ENCODE data around the gene CAPN9.
"Not testable (repeated sequence)": the region's sequence is repeated elsewhere in the genome, so short reads cannot be mapped to it uniquely, and the experiment has no call there.

Gene CAPN9

DNA sequence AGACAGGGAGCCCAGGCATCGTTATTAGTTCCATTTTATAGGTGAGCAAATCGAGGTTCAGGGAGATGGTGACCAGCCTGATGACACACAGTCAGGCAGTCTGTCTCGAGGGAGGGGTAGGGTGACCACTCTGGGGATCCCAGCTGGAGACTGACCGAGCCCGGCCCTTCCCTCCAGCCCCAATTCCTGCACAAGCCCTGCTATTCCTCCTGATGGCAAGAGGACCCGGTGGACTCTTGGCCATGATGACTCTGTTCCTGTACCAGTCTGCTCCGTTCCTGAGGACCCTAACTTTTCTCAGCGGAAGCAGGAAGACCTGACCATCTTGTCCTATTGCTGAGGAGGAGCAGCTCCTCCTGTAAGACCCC lies 33.7 kb upstream of the CAPN9 start:
- TF ChIP-seq, protein P1, sequence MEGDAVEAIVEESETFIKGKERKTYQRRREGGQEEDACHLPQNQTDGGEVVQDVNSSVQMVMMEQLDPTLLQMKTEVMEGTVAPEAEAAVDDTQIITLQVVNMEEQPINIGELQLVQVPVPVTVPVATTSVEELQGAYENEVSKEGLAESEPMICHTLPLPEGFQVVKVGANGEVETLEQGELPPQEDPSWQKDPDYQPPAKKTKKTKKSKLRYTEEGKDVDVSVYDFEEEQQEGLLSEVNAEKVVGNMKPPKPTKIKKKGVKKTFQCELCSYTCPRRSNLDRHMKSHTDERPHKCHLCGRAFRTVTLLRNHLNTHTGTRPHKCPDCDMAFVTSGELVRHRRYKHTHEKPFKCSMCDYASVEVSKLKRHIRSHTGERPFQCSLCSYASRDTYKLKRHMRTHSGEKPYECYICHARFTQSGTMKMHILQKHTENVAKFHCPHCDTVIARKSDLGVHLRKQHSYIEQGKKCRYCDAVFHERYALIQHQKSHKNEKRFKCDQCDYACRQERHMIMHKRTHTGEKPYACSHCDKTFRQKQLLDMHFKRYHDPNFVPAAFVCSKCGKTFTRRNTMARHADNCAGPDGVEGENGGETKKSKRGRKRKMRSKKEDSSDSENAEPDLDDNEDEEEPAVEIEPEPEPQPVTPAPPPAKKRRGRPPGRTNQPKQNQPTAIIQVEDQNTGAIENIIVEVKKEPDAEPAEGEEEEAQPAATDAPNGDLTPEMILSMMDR (IDR thresholded peaks at IDR 0.05), result no peak
- Histone ChIP-seq H3K36me3 (no peaks in the 10 kb centered on the region), H3K27ac (no peak overlapping the region), H3K9me3 (no peaks in the 10 kb centered on the region), H3K27me3 (peaks cover 14% of the 10 kb centered on the region), H3K4me3 (ENCODE audit: low read depth in 1 of 2, low read length in 1 of 2) (no peak overlapping the region), H3K4me1 (ENCODE audit: control insufficient read depth in 1 of 2, insufficient read depth in 1 of 2, low read depth in 1 of 2, low read length in 1 of 2) (no peaks in the 10 kb centered on the region)

DNA sequence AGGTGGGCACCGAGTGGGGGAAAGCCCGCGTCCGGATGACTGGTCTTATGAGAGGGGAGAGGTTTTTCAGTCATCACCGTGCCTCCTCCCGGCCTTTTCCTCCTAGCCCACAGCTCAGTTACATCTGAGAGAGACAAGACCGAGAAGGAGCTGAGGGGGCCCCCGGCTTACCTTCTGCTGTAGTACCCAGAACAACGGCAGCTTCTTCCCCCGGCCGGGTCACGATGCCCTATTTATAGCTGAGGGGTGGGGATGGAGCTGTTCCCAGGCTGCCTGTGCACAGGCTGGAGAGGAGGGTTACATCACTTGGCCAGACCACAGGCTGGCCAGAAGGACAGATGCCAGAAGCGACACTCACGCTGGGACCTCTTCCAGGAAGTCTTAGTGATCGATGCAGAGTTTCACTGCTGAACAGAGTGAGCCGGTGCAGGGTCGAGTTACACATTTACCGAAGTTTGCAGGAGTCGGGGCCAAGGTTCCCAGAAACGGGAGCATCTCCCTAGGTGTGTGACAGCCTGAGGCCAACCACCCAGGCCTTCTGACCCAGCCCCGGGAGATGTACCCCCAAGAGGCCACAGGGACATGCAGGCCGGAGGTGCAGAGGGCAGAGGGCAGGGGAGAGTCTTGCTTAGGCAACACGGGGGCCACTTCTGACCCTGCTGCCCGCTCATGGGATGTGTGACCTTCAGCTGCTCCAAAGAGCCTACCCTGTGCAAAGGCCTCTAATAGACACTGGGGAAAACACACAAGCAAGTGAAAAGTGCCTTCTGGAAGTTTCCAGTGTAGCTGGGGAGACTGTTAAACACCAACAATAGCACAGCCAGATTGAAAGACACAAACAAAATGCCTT lies 33.0 kb upstream of the CAPN9 start, which contains the start of gene AGT:
AGT (minus strand) TSS at position 208 of the 850 bp plus-strand sequence. CDS start 3,299 bp downstream, outside the sequence.
- no peak within 1 kb of the TSS for H3K27ac ChIP-seq
- peaks cover 14% of the 10 kb centered on the region for H3K27me3 ChIP-seq
- TF ChIP-seq, protein P1 (IDR thresholded peaks at IDR 0.05), result no peak
- no peaks in the 10 kb centered on the region for H3K9me3 ChIP-seq
- H3K4me3 ChIP-seq (ENCODE audit: low read depth in 1 of 2, low read length in 1 of 2), result no peak within 1 kb of the TSS
- H3K4me1 ChIP-seq (ENCODE audit: control insufficient read depth in 1 of 2, insufficient read depth in 1 of 2, low read depth in 1 of 2, low read length in 1 of 2), result no peaks in the 10 kb centered on the region
- no peaks in the 10 kb centered on the region for H3K36me3 ChIP-seq

DNA sequence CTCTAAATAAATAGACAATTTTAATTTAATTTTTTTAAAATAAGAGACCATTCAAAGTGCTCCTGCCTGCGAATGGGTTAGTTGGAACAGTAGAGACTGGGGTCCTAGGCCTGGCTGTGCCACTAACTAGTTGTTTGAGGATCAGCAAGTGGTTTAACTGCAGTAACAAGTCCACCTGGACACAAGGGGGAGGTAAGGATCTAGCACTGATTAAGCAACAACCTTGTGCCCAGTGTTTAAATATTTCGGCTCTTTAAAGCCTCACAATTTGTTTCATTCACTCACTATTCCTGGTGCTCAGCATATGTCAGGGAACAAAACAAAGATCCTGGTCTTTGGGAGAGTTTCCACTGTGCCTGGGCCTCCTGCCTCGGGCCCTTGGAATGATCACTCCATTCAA lies 31.7 kb upstream of the CAPN9 start:
- H3K9me3 ChIP-seq, result no peaks in the 10 kb centered on the region
- TF ChIP-seq, protein P1 (IDR thresholded peaks at IDR 0.05), result no peak
- H3K27me3 ChIP-seq, result peaks cover 14% of the 10 kb centered on the region
- H3K4me3 ChIP-seq (ENCODE audit: low read depth in 1 of 2, low read length in 1 of 2), result no peak overlapping the region
- no peak overlapping the region for H3K27ac ChIP-seq
- no peaks in the 10 kb centered on the region for H3K36me3 ChIP-seq
- no peaks in the 10 kb centered on the region for H3K4me1 ChIP-seq (ENCODE audit: control insufficient read depth in 1 of 2, insufficient read depth in 1 of 2, low read depth in 1 of 2, low read length in 1 of 2)

DNA sequence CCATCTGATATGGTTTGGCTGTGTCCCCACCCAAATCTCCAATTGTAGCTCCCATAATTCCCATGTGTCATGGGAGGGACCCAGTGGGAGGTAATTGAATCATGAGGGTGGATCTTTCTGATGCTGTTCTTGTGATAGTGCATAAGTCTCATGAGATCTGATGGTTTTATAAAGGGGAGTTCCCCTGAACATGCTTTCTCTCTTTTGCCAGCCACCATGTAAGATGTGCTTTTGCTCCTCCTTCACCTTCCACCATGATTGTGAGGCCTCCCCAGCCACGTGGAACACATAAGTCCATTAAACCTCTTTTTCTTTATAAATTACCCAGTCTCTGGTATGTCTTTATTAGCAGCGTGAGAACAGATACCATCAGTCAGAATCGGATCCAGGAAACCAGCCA lies 30.7 kb upstream of the CAPN9 start:
- H3K27ac ChIP-seq; H3K9me3 ChIP-seq; H3K4me3 ChIP-seq (ENCODE audit: low read depth in 1 of 2, low read length in 1 of 2); H3K36me3 ChIP-seq; H3K4me1 ChIP-seq (ENCODE audit: control insufficient read depth in 1 of 2, insufficient read depth in 1 of 2, low read depth in 1 of 2, low read length in 1 of 2): not testable (repeated sequence)
- H3K27me3 ChIP-seq, result peaks cover 14% of the 10 kb centered on the region

DNA sequence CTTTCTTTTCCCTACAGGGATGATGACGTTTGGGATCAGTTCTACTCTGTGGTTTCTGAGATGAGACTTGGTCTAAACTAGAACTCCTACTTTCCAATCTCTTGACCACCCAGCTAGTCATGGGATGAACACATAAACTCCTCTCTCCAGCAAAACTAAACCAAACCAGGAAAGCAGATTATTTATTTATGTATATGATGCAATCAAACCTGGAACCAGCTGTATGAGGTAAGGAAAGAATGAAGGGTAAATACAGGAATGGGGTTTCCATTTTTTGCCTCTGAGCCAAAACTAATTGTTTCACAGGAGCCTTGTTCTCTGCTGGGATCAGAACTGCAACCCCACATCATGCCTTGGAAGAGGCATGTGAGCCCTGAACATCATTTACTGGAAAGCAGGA lies 29.9 kb upstream of the CAPN9 start:
- Histone ChIP-seq H3K4me3 (ENCODE audit: low read depth in 1 of 2, low read length in 1 of 2) (no peak overlapping the region), H3K4me1 (ENCODE audit: control insufficient read depth in 1 of 2, insufficient read depth in 1 of 2, low read depth in 1 of 2, low read length in 1 of 2) (no peaks in the 10 kb centered on the region), H3K9me3 (no peaks in the 10 kb centered on the region), H3K36me3 (no peaks in the 10 kb centered on the region), H3K27ac (no peak overlapping the region), H3K27me3 (peaks cover 14% of the 10 kb centered on the region)
- TF ChIP-seq, protein P1 (IDR thresholded peaks at IDR 0.05), result no peak

DNA sequence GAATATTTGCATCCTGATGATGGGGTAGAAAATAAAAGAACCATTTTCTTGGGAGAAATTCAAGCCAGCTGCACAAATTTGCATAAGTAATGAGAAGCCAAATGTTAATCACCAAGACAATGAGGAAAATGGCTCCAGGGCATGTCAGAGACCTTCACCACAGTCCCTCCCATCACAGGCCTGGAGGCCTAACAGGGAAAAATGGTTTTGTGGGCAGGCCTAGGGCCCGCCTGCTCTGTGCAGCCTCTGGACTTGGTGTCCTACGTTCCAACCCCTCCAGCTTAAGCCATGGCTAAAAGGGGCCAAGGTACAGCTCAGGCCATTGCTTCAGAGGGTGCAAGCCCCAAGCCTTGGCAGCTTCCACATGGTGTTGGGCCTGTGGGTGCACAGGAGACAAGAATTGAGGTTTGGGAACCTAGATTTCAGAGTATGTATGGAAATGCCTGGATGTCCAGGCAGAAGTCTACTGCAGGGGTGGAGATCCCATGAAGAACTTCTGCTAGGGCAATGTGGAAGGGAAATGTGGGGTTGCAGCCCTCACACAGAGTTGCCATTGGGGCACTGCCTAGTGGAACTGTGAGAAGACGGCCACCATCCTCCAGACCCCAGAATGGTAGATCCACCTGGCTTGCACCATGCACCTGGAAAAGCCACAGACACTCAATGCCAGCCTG lies 25.2 kb upstream of the CAPN9 start:
- H3K27me3 ChIP-seq; H3K4me3 ChIP-seq (ENCODE audit: low read depth in 1 of 2, low read length in 1 of 2); H3K36me3 ChIP-seq; H3K4me1 ChIP-seq (ENCODE audit: control insufficient read depth in 1 of 2, insufficient read depth in 1 of 2, low read depth in 1 of 2, low read length in 1 of 2); H3K9me3 ChIP-seq; H3K27ac ChIP-seq: not testable (repeated sequence)

Data from neutrophil (primary cell).